ENCODE results near the gene PLTP.

- no peak for TF ChIP-seq EP300 (IDR thresholded peaks at IDR 0.05)
- TF ChIP-seq CTCF (IDR thresholded peaks at IDR 0.05), result no peak
- TF ChIP-seq POLR2A (IDR thresholded peaks at IDR 0.05), result no peak
Observed at GRCh38 chr20:45948742-45949541, 37.0 kb upstream of the PLTP start.
